Right renal cortex interstitium (tissue), 3 donors: ENCODE measurements around the gene NR1D1. TPM values are rescaled to one million over a fixed set of nuclear protein-coding genes. Genes with fewer than 3 reads are reported as not detected.
A peak's percentile ranks its signal among the peaks of the same experiment; 100 is the strongest.

Experiments
- DNase-seq, 3 donors: peaks; one replicate each; pipeline ENCODE4 v3.0.0-alpha.2; 2013; ENCODE audit warnings: low read depth in 3 of 3, low spot score in 2 of 3
- polyA plus RNA-seq, 3 donors: library from polyadenylated mRNA; unstranded; fragments of 120-200 nt; gene quantifications; one replicate each; pipeline ENCODE4 v1.2.1, GENCODE V29; 2013; ENCODE audit not compliant: insufficient read length in 3 of 3

The NR1D1 gene
- polyA plus RNA-seq, 3 donors = 2.8 to 4.2 (median 4.1) TPM

DNA sequence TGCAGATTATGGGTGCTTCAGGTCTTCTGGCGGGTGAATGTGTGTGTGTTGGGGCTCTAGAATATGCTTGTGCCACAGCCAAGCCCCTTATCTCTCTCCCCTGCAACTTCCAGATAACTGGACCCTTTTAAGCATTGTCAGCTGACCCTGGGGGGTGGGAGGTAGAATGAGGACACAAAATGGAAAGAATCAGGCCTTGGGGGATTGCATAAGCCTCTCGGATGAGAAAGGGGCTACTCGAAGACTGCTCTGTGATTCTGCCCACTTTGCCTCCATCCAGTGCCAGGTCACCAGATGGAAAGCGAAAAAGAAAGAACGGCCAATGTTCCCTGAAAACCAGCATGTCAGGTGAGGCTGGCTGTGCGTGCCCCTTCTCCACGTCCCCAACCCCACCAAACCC lies 23.8 kb downstream of the NR1D1 start:
- no peak for DNase-seq

DNA sequence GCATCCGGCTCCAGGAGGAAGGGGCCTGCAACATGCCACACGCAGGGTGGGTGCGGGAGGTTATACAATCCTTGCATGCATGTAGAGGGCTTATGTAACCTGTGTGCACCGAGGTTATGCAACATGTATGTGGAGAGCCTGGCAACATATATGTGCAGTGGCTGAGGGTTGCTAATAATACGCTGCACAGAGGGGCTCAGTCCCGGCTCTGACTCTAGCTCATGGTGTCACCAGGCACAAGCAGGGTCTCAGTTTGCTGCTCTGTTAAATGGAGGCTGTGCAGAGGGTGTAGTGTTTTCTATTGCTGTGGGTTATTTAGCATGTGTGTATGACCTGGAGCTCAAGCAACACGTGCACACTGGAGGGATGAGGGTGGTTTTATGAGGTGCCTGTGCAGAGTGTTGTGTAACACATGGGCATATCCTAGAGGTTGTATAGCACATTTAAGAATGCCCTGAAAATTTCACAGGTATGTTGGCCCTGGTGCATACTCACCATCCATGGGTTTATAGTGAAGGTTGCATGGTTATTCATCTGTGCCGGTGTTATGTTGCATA lies 24.4 kb downstream of the NR1D1 start:
- DNase-seq = no peak

DNA sequence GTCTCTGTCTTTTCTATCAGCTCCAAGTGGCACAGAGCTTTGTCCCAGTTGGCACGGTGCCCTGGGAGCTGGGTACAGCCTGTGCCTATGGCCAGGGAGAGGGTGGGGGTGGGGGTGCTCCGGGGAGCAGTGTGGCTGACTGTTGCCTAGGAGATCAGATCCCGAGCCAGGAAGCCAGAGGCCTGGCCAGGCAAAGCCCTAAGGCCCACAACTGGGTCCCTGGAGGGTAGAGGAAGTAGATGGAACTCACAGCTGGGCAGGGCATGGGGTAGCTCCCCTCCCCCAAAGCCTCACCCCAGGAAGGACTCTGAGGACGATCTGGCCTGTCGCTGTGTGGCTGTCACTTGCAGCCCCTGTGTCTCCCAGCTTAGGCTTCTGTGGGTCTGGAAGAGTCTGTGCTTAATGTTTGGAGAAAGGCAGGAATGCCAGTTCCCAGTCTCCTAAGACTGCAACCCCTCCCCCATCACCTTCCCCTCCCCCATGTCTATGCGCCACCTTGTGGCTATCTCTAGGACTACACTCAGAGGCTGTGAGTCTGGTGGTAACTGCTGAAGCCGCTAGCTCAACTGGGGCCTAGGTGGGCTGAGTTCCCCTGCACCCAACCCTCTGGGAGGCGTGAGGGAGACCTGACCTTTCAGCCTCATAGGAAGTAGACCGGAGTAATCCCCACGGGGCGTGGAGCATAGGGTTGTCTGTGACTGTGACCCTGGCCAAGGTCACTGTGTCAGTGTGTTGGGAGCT lies 25.0 kb downstream of the NR1D1 start:
- DNase-seq = no peak

DNA sequence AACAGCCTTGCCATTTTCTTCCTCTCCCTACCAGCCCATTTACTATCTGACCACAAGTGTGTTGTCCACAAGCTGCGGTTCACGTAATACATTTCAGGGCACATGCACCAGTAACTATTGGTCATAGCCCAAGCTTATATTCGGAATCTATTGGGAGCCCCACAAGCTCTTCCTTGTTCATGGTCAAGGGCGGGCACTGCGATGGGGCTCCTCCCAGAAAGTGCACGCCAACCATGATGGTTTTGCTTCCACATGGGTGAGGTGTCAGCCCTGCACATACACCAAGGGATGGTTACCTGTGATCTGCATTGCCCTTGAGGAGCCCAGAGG lies 25.6 kb downstream of the NR1D1 start:
- DNase-seq = no peak

DNA sequence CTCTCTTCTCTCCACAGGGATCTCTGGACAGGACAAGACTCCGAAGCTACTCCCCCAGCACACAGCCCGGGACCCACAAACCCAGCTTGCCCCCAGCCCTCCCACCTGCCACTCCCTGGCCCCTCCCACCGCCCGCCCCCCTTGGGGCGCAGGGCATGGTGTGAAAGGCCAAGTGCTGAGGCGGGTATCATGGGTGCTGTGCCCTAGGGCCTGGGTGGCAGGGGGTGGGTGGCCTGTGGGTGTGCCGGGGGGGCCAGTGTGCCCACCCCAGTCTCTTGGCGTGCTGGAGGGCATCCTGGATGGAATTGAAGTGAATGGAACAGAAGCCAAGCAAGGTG lies 26.2 kb downstream of the NR1D1 start:
- DNase-seq = no peak

DNA sequence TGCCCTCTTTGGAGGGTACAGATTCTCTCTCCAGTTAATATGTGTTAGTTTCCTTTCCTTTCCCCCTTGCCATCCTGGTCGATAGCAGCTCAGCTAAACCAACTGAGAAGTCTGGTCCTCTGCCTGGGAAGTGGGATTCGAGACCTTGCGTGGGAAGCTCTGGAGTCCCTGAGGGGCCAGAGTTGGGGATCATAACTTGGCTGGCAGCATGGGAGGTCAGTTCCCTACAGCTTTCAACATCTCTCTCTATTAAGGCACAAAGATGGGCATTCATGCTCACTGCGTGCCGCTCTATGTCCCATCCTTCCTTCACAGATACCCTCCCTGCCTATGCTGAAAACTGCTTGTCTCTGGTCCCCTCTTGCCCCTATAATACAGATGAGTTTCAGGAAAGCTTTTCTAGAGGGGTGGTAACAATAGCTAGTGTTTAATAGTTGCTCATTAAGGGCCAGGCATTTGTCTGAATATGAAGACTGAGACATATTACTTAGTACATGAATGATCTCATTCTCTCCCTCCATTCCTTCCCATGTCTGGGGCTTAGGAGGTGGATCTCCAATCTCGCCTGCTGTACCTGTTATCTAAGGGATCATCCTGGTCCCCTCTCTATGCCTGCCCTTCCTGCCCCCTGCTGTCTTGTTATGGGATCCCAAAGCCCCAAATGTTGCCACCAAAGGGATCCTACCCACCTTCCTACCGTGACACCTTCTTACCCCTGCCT lies 26.8 kb downstream of the NR1D1 start:
- no peak for DNase-seq

DNA sequence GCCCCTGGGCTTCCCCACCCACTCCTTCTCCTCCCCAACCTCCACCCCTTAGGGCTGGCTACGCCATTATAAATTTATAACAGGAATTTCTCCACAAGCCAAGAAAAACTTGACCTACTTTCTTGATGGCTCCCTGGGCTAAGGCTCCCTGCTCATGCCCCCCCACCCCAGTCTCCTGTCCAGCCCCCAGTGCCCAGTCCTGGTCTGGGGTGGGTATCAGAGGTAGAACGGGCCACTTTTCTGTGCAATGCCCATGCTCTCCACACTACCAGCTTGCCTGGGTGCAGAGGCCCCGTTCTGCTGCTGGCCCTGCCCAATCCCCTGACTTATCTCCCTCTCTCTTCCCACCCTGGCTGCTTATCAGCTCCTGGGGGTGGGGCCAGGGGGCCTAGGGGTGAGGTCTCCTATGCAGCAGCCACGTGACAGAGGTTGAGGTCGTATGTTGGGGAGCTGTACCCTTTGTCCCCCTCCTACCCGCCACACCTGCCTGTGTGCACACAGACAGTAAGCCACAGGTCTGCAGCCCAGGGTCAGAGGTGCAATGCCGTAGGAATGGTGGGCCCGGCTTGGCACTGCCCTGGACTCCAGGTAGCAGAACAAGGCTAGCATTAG lies 27.5 kb downstream of the NR1D1 start:
- DNase-seq = no peak

DNA sequence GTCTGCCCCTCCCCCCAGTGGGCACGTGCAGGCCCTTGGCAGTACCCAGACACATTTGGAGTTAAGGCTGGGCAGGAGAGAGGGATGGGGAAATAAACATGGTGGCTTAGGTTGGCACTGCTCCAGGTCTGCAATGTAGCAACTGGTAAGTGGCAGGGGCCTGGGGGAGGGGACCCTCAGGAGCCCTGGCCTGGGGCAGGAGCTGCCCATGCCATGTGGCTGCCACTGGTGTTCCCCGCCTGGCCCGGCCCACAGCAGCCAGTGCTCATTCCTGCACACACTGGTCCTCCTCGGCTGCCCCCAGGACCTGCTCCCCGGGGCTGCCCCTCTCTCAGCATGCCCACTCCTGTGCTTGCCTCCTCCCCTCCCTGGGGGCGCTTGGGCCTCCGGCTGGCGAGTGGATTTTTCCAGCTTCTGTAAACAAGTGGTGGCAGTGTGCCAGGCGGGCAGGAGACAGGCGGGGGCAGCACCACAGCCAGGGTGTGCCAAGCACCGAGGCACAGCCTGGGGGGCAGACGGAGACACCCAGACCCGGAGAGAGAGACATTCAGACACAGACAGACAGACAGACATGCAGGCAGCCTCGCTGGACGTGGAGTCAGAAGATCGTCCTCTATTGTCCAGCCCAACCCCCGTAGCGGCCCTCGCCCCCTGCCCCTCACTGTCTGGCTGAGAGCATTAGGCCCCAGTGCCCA lies 28.2 kb downstream of the NR1D1 start:
- DNase-seq = no peak

DNA sequence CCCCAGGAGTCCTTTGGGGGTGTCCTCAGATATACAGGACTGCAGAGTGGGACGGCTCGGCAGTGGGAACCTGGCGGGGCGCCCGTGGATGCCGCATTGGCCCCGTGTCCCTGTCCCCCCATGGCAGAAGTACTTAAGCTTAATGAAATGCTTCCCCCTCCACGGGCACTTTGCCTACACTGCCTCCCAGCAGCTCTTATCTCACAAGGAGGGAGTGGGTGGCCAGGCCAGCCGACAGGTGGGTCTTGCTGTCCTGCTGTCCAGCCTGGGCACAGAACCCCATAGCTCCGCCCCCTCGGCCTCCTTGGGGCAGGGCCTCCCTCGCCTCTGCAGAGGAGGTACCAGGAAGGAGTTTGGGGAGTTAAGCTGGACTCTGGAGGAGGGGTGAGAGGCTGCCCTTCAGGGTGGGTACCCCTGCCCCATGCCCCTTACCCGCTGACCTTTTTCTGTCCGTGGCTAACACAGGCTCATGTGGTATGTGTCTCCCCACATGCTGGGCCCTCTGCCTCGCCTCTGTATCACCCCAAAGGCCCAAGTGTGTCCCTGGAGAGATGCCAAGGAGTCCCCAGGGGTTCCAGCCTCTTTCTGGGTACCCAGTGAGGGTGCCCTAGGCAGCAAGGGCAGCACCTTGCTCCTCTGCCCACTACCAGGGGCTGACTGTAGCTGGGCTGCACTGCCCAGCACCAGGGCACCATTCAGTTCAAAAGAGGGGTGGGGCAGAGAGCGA lies 28.9 kb downstream of the NR1D1 start:
- DNase-seq = no peak

DNA sequence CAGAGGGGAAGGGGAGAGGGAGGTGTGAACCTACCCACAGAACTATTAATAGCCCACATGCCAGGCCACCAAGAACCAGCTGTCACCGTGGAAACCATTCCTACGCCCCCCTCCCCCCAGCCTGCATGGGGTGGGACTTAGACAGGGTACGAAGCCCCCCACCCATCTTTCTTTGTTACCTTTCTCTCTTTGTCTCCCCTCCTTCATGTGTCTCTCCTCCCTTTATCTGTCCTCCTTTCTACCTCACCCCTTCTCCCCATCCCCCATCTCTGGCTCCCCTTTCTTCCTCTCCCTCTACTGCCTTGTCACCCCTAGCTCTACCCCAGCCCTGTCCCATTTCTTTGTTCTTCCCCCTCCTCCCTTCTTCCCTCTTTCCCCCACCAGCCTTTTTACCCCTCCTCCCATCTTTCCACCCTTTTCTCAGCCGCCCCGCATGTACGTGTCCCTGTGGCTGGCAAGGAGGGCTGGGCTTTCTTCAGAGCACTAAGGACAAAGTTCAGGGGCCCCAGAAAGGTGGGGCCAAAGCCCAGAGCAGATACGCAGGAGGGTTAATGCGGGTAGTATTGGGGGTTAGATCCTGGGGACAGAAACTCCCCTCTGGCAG lies 29.6 kb downstream of the NR1D1 start:
- DNase-seq = no peak

DNA sequence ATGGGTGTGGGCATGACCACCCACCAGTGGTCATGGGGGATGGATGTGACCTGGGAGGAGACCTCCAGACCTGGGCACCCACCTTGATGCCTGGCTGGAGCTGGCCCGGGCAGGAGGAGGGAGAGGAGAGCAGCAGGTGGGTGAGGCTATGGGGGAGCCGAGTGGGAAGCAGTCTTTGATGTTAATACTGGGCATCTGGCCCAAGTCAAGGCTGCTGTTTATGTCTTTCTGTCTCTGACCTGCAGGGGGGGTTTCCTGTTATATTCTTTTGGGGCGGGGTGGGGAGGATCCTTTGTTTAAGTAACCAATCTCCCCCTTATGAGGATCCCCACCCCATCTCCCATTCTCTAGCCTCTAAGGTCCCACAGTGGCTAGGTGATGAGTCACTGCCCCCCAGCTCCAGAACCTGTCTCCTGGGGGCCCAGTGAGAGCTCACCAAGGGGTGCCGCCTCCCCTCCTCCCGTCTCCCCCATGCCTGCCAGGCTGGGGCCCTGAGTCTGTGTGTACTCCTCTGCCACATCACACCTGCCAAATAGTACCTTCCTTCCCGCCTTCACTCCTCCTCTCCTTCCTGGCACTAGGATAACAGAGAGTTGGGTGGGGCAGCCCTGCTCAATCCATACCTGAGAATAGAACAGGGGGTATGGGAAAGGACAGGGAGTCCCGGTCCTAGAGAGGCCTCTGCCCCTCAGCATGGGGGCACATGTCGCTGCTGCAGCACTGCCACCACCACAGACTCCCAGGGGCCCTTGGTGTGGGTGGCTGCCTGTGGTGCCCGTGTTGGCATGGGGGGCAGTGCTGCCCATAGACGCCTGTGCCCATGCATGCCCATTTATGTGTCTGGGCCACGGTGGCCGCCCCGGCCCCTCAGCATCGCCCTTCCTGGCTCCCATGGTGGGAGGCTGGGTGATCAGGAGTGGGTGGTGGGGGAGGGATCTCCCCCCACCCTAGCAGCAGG lies 30.4 kb downstream of the NR1D1 start:
- DNase-seq = no peak

DNA sequence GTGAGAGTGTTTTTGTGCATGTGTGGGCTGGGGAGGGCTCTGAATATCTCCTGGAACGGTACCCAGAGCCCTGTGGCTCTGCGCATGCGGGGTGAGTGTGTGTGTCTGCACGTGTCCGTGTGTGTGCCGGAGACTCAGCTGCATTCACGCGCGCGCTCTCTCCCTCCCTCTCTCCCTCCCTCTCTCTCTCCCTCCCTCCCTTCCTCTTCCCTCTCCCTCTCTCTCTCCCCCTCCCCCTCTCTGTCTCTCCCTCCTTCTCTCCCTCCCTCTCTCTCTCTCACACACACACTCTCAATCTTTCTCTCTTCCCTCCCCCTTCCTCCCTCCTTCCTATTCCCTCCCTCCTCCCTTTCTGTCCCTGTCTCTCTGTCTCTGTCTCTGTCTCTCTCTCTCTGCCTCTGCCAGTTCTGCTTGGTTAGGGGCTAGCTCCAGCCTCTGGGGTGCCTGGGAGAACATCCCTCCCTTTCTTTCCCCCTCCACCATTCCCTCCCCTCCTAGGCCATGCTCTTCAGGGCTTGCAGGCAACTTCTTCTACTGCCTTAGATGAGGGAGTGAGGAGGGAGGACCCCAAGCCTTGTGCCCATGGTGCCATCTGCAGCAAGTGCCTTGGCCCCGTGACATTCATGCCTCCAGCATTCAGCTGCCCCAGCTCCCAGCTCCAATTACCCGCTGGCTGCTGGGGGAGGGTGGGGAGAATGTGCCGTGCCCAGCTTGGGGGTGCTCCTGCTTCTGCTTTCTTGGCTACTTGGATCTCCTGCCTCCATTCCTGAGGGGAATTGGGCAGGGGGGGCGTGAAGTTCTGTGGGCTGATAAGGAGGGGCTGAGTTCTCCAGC lies 31.3 kb downstream of the NR1D1 start:
- DNase-seq = peak in 1 of 3 donors; percentile 74

DNA sequence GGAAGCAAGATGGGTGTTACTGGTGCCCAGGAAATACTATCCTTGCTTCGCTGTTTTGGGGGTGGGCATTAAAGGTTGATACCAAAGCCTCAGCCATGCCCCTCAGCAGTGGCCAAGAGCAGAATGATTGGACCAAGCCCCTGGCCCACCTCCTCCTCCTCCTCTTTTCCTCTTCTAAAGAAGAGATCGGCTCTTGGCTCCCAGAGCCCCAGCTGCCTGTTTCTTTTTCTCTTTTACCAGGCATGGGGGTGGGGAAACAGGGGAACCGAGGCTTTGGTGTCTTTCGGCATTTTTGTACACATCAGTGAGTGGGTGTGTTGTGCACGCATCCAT lies 31.8 kb downstream of the NR1D1 start:
- DNase-seq = no peak

DNA sequence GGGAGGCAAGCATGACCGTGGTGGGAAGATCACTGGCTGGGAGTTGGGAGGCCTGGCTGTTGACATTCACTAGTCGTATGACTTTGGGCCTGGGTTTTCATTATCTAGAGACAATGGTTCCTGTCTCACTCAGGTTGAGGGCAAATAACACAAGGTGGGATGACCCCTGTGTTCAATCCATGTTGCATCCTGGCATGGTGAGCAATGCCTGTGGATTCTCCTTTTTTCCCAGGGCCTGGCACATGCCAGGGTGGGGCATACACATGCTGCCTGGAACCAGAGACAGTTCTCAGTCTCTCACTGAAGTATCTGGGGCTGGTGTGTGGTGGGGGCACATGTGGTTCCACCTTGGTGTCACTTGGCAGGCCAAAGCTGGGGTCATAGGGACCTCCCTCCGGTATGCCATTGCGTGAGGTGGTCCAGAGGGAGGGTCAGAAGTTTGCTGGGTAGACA lies 32.2 kb downstream of the NR1D1 start:
- no peak for DNase-seq

DNA sequence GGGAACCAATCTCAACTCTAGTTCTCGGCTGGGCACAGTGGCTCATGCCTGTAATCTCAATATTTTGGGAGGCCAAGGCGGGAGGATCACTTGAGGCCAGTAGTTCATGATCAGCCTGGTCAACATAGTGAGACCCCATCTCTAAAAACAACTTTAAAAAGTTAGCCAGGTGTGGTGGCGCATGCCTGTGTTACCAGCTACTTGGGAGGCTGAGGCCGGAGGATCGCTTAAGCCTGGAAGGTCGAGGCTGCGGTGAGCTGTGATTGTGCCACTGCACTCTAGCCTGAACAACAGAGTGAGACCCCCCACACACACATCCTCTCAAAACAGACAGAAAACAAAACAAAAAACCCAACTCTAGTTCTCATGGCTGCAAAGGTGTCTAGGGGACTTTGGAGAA lies 32.7 kb downstream of the NR1D1 start:
- DNase-seq = no peak

DNA sequence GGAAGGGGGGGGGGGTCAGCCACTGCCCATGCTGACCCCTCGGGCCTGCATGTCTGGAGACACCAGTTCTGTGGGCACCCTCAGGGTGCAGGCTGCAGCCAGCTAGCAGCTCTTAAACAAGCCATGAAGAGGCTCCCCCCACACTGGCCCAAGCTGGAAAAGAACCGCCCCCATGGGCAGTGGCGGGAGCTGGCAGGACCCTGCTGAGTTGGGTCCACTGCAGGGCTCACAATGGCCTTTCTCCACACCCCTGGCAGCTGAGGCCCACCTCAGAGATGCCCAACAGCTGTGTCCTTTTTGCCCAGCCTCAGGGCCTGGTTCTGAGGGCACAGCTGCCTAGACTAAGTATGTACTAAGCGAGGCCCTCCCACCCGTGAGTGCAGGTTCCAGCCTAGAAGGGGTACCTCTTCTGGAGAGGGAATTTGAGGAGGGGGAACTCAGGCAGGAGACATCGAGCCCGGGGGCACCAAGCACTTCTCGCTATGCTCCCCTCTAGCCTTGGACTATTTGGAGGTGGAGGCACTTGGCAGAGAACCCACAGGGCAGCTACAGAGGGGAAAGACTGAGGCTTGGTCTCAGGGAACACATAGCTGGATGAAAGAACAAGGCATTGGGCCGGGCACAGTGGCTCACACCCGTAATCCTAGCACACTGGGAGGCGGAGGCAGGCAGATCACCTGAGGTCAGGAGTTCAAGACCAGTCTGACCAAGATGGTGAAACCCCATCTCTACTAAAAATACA lies 34.4 kb downstream of the NR1D1 start:
- no peak for DNase-seq

DNA sequence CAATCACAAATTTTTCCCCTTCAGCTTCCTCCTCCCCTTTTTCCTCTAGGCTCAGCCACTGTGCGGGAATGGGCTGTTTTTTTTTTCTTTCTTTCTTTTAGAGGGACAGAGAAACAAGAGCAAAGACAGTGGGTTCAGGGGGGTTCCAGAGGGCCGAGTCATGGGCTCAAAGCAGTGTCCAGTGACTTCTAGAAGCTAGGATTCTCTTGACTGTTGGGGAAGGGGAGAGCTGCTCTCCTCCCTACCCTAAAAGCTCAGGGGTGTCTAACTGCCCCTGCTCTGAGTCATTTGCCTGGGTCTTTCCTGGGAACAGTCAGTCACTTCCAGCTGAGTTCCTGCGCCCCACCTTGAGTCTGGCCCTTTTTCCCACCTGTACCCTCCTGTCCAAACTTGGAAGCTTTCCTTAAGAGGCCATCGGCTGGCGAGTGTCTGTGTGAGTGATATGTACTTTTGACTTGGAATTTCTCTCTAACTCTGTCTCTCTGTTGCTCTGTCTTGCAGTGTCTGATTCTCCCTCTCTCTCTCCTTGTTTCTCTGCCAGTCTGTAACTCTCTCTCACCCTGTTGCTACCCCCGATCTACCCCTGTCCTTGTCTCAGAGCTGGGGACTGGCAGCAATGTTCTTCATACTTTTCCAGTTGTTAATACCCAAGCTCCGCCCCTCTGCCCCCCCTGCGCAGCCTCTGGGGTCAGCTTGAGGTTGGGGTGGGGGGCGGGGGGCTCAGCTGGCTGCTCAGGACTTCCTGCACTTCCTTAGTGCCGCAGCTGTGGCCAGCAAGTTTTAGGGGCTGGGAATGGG lies 35.2 kb downstream of the NR1D1 start:
- DNase-seq = no peak
